ENCODE results near the gene NLE1. TPM values are rescaled to one million over a fixed set of nuclear protein-coding genes. Genes with fewer than 3 reads are reported as not detected.

The NLE1 gene
- polyA plus RNA-seq, 1 donor (not counting 4 experiments of a cell fraction or from before 2014, with no cell fraction given), result 13.5 TPM

DNA sequence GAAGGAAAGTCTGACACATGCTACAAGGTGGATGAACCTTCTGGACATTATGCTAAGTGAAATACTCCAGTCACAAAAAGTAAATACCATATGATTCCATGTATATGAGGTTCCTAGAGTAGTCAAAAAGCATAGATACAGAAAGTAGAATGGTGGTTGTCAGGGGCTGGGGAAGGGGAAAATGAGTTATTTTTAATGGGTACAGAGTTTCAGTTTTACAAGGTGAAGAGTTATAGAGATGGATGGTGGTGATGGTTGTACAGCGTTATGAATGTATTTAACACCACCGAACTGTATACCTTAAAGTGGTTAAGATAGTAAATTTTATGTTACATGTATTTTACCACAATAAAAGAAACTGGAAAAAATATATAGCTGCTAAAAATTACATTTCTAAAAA is 40.4 kb downstream of the NLE1 start:
- dilution Hi-C loops (cut with MboI; ENCODE audit: extremely low pct_ligation_motif_present, low sequenced_read_pairs), result no loop called here
- no peak for TF ChIP-seq EZH2 (IDR thresholded peaks at IDR 0.05; ENCODE audit: low read length)
- TF ChIP-seq, protein P1, sequence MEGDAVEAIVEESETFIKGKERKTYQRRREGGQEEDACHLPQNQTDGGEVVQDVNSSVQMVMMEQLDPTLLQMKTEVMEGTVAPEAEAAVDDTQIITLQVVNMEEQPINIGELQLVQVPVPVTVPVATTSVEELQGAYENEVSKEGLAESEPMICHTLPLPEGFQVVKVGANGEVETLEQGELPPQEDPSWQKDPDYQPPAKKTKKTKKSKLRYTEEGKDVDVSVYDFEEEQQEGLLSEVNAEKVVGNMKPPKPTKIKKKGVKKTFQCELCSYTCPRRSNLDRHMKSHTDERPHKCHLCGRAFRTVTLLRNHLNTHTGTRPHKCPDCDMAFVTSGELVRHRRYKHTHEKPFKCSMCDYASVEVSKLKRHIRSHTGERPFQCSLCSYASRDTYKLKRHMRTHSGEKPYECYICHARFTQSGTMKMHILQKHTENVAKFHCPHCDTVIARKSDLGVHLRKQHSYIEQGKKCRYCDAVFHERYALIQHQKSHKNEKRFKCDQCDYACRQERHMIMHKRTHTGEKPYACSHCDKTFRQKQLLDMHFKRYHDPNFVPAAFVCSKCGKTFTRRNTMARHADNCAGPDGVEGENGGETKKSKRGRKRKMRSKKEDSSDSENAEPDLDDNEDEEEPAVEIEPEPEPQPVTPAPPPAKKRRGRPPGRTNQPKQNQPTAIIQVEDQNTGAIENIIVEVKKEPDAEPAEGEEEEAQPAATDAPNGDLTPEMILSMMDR (optimal IDR thresholded peaks at IDR 0.05 in 1 of 3, IDR thresholded peaks at IDR 0.05 in 1 of 3, conservative IDR thresholded peaks at IDR 0.05 in 1 of 3; ENCODE audit: extremely low read depth in 1 of 3, insufficient read depth in 2 of 3, low read length in 3 of 3), result no peak
- H3K9me3 ChIP-seq (ENCODE audit: control insufficient read depth, low read depth, low read length), result no peaks in the 10 kb centered on the region
- no peaks in the 10 kb centered on the region for H3K27me3 ChIP-seq (ENCODE audit: control insufficient read depth, extremely low read depth, insufficient read depth, low read length)
- H3K36me3 ChIP-seq (ENCODE audit: control insufficient read depth in 2 of 2, extremely low read depth in 1 of 2, insufficient read depth in 2 of 2, low read length in 2 of 2), result peaks cover 3 to 4% of the 10 kb centered on the region in 2 experiments
- no peaks in the 10 kb centered on the region for H3K79me2 ChIP-seq (ENCODE audit: control insufficient read depth, insufficient read depth, low read length)
- no peaks in the 10 kb centered on the region for H3K4me1 ChIP-seq (ENCODE audit: control insufficient read depth, extremely low read depth, insufficient read depth, low read length)
- no peak overlapping the region for H3K4me3 ChIP-seq (ENCODE audit: control insufficient read depth in 2 of 3, extremely low read depth in 1 of 3, insufficient read depth in 2 of 3, low read depth in 1 of 3, low read length in 3 of 3)
- DNase-seq (ENCODE audit: low read depth, low spot score) (no peak), FAIRE-seq (no peak)
- no peak overlapping the region for H3K9ac ChIP-seq (ENCODE audit: control insufficient read depth, extremely low read depth, insufficient read depth, low read length)
- H3K27ac ChIP-seq (ENCODE audit: control insufficient read depth, insufficient read depth, low read length), result no peak overlapping the region
- no peak overlapping the region for H3K4me2 ChIP-seq (ENCODE audit: control insufficient read depth, extremely low read depth, insufficient read depth, low read depth, low read length)
- H3K9me1 ChIP-seq (ENCODE audit: control insufficient read depth, extremely low read depth, insufficient read depth, low read length), result no peaks in the 10 kb centered on the region
- no peak overlapping the region for H2AFZ ChIP-seq (ENCODE audit: control insufficient read depth, low read length)
- no peaks in the 10 kb centered on the region for H4K20me1 ChIP-seq (ENCODE audit: control insufficient read depth, extremely low read depth, insufficient read depth, low read length)

- FAIRE-seq, result no peak
- no peak for DNase-seq (ENCODE audit: low read depth, low spot score)
- peaks cover 1 to 3% of the 10 kb centered on the region in 2 experiments for H3K36me3 ChIP-seq (ENCODE audit: control insufficient read depth in 2 of 2, extremely low read depth in 1 of 2, insufficient read depth in 2 of 2, low read length in 2 of 2)
These were observed 41.1 kb downstream of the NLE1 start for GRCh38 chr17:35101036-35101435.

More at GRCh38 chr17:35101036-35101435, 41.1 kb downstream of the NLE1 start:
- H3K27ac ChIP-seq (ENCODE audit: control insufficient read depth, insufficient read depth, low read length), result no peak overlapping the region
- dilution Hi-C loops (cut with MboI; ENCODE audit: extremely low pct_ligation_motif_present, low sequenced_read_pairs), result no loop called here
- H3K79me2 ChIP-seq (ENCODE audit: control insufficient read depth, insufficient read depth, low read length), result no peaks in the 10 kb centered on the region
- TF ChIP-seq, protein P1 (optimal IDR thresholded peaks at IDR 0.05 in 1 of 3, IDR thresholded peaks at IDR 0.05 in 1 of 3, conservative IDR thresholded peaks at IDR 0.05 in 1 of 3; ENCODE audit: extremely low read depth in 1 of 3, insufficient read depth in 2 of 3, low read length in 3 of 3), result no peak
- TF ChIP-seq EZH2 (IDR thresholded peaks at IDR 0.05; ENCODE audit: low read length), result no peak
- no peak overlapping the region for H3K4me3 ChIP-seq (ENCODE audit: control insufficient read depth in 2 of 3, extremely low read depth in 1 of 3, insufficient read depth in 2 of 3, low read depth in 1 of 3, low read length in 3 of 3)
- H3K4me1 ChIP-seq (ENCODE audit: control insufficient read depth, extremely low read depth, insufficient read depth, low read length), result no peaks in the 10 kb centered on the region
- H3K27me3 ChIP-seq (ENCODE audit: control insufficient read depth, extremely low read depth, insufficient read depth, low read length), result no peaks in the 10 kb centered on the region
- H2AFZ ChIP-seq (ENCODE audit: control insufficient read depth, low read length), result no peak overlapping the region
- H3K9me3 ChIP-seq (ENCODE audit: control insufficient read depth, low read depth, low read length), result no peaks in the 10 kb centered on the region
- H3K9me1 ChIP-seq (ENCODE audit: control insufficient read depth, extremely low read depth, insufficient read depth, low read length), result no peaks in the 10 kb centered on the region
- H3K9ac ChIP-seq (ENCODE audit: control insufficient read depth, extremely low read depth, insufficient read depth, low read length), result no peak overlapping the region
- H3K4me2 ChIP-seq (ENCODE audit: control insufficient read depth, extremely low read depth, insufficient read depth, low read depth, low read length), result no peak overlapping the region
- H4K20me1 ChIP-seq (ENCODE audit: control insufficient read depth, extremely low read depth, insufficient read depth, low read length), result no peaks in the 10 kb centered on the region
